Hepatocyte (in vitro differentiated cells): ENCODE measurements around the gene RAB11FIP5.

Experiments used
- EZH2 ChIP-seq: fragments of 200-600 bp; sonication (generic); IDR thresholded peaks from 2 replicates; pipeline ENCODE4 v1.6.1; 2016; ENCODE audit warnings: antibody characterized with exemption, mild to moderate bottlenecking, borderline replicate concordance
- TF ChIP-seq, protein P1 (sequence below): fragments of 200-600 bp; sonication (generic); IDR thresholded peaks from 2 replicates; pipeline ENCODE4 v1.5.1; 2016; ENCODE audit warnings: antibody characterized with exemption, mild to moderate bottlenecking; ENCODE audit not compliant: poor library complexity

DNA sequence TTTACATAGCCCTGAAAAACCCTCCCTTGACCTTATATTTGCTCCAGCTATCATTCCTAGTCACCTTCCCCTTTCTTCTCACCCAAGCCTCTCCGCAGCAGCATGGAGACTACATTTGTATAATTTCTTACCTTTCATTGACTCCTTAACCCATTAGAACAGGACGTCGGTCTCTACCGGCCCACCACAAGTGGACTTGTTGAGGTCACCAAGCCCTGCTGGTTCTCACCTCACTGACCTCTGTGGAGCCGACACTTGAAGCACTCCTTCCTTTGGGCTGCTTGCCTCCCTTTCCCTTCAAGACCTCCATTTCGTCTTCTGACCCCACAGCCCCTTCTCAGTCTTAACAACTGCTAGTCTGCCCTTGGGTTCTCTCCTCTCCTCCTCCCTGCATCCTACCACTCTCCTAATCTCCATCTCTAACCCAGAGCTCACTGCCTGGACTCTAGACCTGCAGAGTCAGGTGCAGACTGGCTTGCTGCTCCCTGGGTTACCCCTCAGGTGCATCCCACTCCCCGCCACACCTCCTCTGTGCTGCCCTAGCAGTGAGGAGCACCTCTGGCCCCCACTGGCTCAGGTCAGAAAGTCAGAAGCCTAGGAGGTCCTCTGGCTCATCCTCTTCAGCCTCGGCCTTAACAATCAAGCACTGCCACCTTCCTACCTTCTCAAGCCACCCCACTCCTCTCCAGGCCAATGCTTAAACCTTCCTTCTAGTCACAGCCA is 35.9 kb downstream of the RAB11FIP5 start:
- TF ChIP-seq, protein P1, sequence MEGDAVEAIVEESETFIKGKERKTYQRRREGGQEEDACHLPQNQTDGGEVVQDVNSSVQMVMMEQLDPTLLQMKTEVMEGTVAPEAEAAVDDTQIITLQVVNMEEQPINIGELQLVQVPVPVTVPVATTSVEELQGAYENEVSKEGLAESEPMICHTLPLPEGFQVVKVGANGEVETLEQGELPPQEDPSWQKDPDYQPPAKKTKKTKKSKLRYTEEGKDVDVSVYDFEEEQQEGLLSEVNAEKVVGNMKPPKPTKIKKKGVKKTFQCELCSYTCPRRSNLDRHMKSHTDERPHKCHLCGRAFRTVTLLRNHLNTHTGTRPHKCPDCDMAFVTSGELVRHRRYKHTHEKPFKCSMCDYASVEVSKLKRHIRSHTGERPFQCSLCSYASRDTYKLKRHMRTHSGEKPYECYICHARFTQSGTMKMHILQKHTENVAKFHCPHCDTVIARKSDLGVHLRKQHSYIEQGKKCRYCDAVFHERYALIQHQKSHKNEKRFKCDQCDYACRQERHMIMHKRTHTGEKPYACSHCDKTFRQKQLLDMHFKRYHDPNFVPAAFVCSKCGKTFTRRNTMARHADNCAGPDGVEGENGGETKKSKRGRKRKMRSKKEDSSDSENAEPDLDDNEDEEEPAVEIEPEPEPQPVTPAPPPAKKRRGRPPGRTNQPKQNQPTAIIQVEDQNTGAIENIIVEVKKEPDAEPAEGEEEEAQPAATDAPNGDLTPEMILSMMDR = no peak
- no peak for TF ChIP-seq EZH2
